Neural crest cell (in vitro differentiated cells): ENCODE results near the gene AADAC. TPM values are rescaled to one million over a fixed set of nuclear protein-coding genes. Genes with fewer than 3 reads are reported as not detected.
"Not testable (repeated sequence)": the region's sequence is repeated elsewhere in the genome, so short reads cannot be mapped to it uniquely, and the experiment has no call there.

Source experiments
- DNase-seq: peaks from one replicate; pipeline ENCODE4 v3.0.0; 2021; ENCODE audit warnings: low read depth, mixed read lengths, low spot score
- H3K27ac Mint-ChIP-seq: one replicate; pipeline ENCODE4 v1.8.0; 2021; ENCODE audit warnings: mild to moderate bottlenecking, mixed read lengths; ENCODE audit not compliant: unreplicated experiment
- H3K27me3 Mint-ChIP-seq: 2 replicates; pipeline ENCODE4 v1.8.0; 2021; ENCODE audit warnings: low read depth, mild to moderate bottlenecking, mixed read lengths
- H3K36me3 Mint-ChIP-seq: 2 replicates; pipeline ENCODE4 v1.8.0; 2021; ENCODE audit warnings: low read depth, mild to moderate bottlenecking, mixed read lengths
- H3K4me1 Mint-ChIP-seq: 2 replicates; pipeline ENCODE4 v1.8.0; 2021; ENCODE audit warnings: mixed read lengths
- H3K4me3 Mint-ChIP-seq: one replicate; pipeline ENCODE4 v1.8.0; 2021; ENCODE audit warnings: mild to moderate bottlenecking, mixed read lengths
- H3K9me3 Mint-ChIP-seq: 2 replicates; pipeline ENCODE4 v1.8.0; 2021; ENCODE audit warnings: mixed read lengths
- CTCF ChIP-seq: fragments of 200-600 bp; sonication (generic); conservative IDR thresholded peaks from 2 replicates; pipeline ENCODE4 v1.5.0; 2021; ENCODE audit warnings: antibody characterized with exemption, mild to moderate bottlenecking
- total RNA-seq: library from RNA; stranded (reverse); gene quantifications from 2 replicates; pipeline ENCODE4 v1.2.1, GENCODE V29; 2021

Gene AADAC
- total RNA-seq, 1 donor from 2014 or later: not detected

- no peaks in the 10 kb centered on the region for H3K36me3 Mint-ChIP-seq
- H3K4me1 Mint-ChIP-seq: peaks cover 5% of the 10 kb centered on the region
These were observed 29.4 kb downstream of the AADAC start for GRCh38 chr3:151843275-151843674.

GRCh38 chr3:151845306-151845905 is 31.5 kb downstream of the AADAC start:
- no peaks in the 10 kb centered on the region for H3K27me3 Mint-ChIP-seq
- H3K9me3 Mint-ChIP-seq: peaks cover 14% of the 10 kb centered on the region
- no peak for DNase-seq
- TF ChIP-seq CTCF: no peak
- peaks cover 5% of the 10 kb centered on the region for H3K4me1 Mint-ChIP-seq
- no peak overlapping the region for H3K4me3 Mint-ChIP-seq
- H3K27ac Mint-ChIP-seq: no peak overlapping the region
- peaks cover 7% of the 10 kb centered on the region for H3K36me3 Mint-ChIP-seq

More at GRCh38 chr3:151843275-151843674, 29.4 kb downstream of the AADAC start:
- H3K27me3 Mint-ChIP-seq: no peaks in the 10 kb centered on the region
- no peak for DNase-seq
- no peak overlapping the region for H3K27ac Mint-ChIP-seq
- no peak overlapping the region for H3K4me3 Mint-ChIP-seq
- TF ChIP-seq CTCF: no peak
- H3K9me3 Mint-ChIP-seq: peaks cover 6% of the 10 kb centered on the region

- not testable (repeated sequence) for H3K36me3 Mint-ChIP-seq, DNase-seq, H3K4me3 Mint-ChIP-seq, H3K27me3 Mint-ChIP-seq, H3K4me1 Mint-ChIP-seq, H3K27ac Mint-ChIP-seq
- peaks cover 20% of the 10 kb centered on the region for H3K9me3 Mint-ChIP-seq
These were observed 36.1 kb downstream of the AADAC start for GRCh38 chr3:151850065-151850464.

- peaks cover 9% of the 10 kb centered on the region for H3K36me3 Mint-ChIP-seq
- no peaks in the 10 kb centered on the region for H3K27me3 Mint-ChIP-seq
- no peaks in the 10 kb centered on the region for H3K4me1 Mint-ChIP-seq
- DNase-seq: no peak
- no peak overlapping the region for H3K4me3 Mint-ChIP-seq
- no peak overlapping the region for H3K27ac Mint-ChIP-seq
- TF ChIP-seq CTCF: no peak
- H3K9me3 Mint-ChIP-seq: peaks cover 14% of the 10 kb centered on the region
These were observed 38.3 kb downstream of the AADAC start for GRCh38 chr3:151852074-151852811.

GRCh38 chr3:151856118-151856517 is 42.2 kb downstream of the AADAC start:
- no peak for DNase-seq
- TF ChIP-seq CTCF: no peak
- Mint-ChIP-seq H3K9me3 (no peaks in the 10 kb centered on the region), H3K27me3 (no peaks in the 10 kb centered on the region), H3K4me3 (no peak overlapping the region), H3K27ac (no peak overlapping the region), H3K4me1 (no peaks in the 10 kb centered on the region), H3K36me3 (peaks cover 2% of the 10 kb centered on the region)

- Mint-ChIP-seq H3K4me1 (no peaks in the 10 kb centered on the region), H3K9me3 (no peaks in the 10 kb centered on the region), H3K27me3 (no peaks in the 10 kb centered on the region), H3K27ac (no peak overlapping the region), H3K4me3 (no peak overlapping the region), H3K36me3 (no peaks in the 10 kb centered on the region)
- no peak for DNase-seq
- TF ChIP-seq CTCF: no peak
These were observed 42.7 kb downstream of the AADAC start for GRCh38 chr3:151856641-151857040.
